HepG2 (cell line): Measurements from ENCODE around the gene GRAMD2A. TPM values are rescaled to one million over a fixed set of nuclear protein-coding genes. Genes with fewer than 3 reads are reported as not detected.

ENCODE experiments used
- ATF1 ChIP-seq: IDR thresholded peaks from 2 replicates; pipeline ENCODE4 v1.6.1; 2016; ENCODE audit warnings: mild to moderate bottlenecking, control low read depth
- HDAC2 ChIP-seq: sonication (generic); formaldehyde crosslinking; IDR thresholded peaks from 2 replicates; pipeline ENCODE4 v1.4.0; 2020; ENCODE audit warnings: missing genetic modification reagents
- HMGXB3 ChIP-seq: sonication (generic); formaldehyde crosslinking; IDR thresholded peaks from 2 replicates; pipeline ENCODE4 v1.4.0; 2020; ENCODE audit warnings: missing genetic modification reagents, borderline replicate concordance
- IRF1 ChIP-seq: sonication (generic); formaldehyde crosslinking; IDR thresholded peaks from 2 replicates; pipeline ENCODE4 v1.4.0; 2020; ENCODE audit warnings: low read depth, mild to moderate bottlenecking, missing genetic modification reagents
- KIAA2018 ChIP-seq: sonication (generic); formaldehyde crosslinking; IDR thresholded peaks from 2 replicates; pipeline ENCODE4 v1.5.0; 2020; ENCODE audit warnings: mild to moderate bottlenecking, missing genetic modification reagents, borderline replicate concordance
- LCORL ChIP-seq, 2 experiments: fragments of 450-650 bp in 1 of 2; sonication (generic) in 1 of 2; formaldehyde crosslinking in 1 of 2; IDR thresholded peaks; 2 replicates each; pipeline versions ENCODE4 v1.5.0 to v1.6.1; 2017 to 2020; ENCODE audit warnings: antibody characterized with exemption in 1 of 2, missing genetic modification reagents in 1 of 2
- NKX3-1 ChIP-seq: sonication (generic); formaldehyde crosslinking; IDR thresholded peaks from 2 replicates; pipeline ENCODE4 v1.5.0; 2020; ENCODE audit warnings: missing genetic modification reagents
- REL ChIP-seq: sonication (generic); formaldehyde crosslinking; conservative IDR thresholded peaks from 2 replicates; pipeline ENCODE4 v1.8.0; 2022; ENCODE audit warnings: mild to moderate bottlenecking, missing genetic modification reagents, moderate library complexity
- SETDB1 ChIP-seq: sonication (generic); formaldehyde crosslinking; IDR thresholded peaks from 2 replicates; pipeline ENCODE4 v1.5.1; 2020; ENCODE audit warnings: missing genetic modification reagents, mild to moderate bottlenecking, borderline replicate concordance
- TRIM24 ChIP-seq: sonication (generic); formaldehyde crosslinking; IDR thresholded peaks from 2 replicates; pipeline ENCODE4 v1.8.0; 2022; ENCODE audit warnings: mild to moderate bottlenecking, missing genetic modification reagents
- ZBTB25 ChIP-seq: IDR thresholded peaks from 2 replicates; pipeline ENCODE4 v1.6.1; 2018; ENCODE audit warnings: missing genetic modification reagents
- ZNF598 ChIP-seq: sonication (generic); formaldehyde crosslinking; IDR thresholded peaks from 2 replicates; pipeline ENCODE4 v1.5.1; 2020; ENCODE audit warnings: mild to moderate bottlenecking, missing genetic modification reagents, borderline replicate concordance
- polyA plus RNA-seq, 8 experiments: library from polyadenylated mRNA; depleted of rRNA in 3 of 8; stranded (reverse) in 7 of 8; unstranded in 1 of 8; fragments of >200 nt; fragmentation: Illumina TruSeq in 4 of 8; extraction: Trizol in 4 of 8; gene quantifications; 2 replicates each; pipeline versions ENCODE4 v1.2.1 to v1.2.3, GENCODE V29; 2011 to 2016; ENCODE audit warnings: low read depth in 4 of 8, missing spikeins in 1 of 8, mixed read lengths in 1 of 8; ENCODE audit not compliant: insufficient read depth in 1 of 8
- total RNA-seq, 5 experiments: library from RNA; depleted of rRNA; stranded (reverse); fragments of >200 nt; fragmentation: Illumina TruSeq; extraction: Trizol; gene quantifications; 2 replicates each; pipeline ENCODE4 v1.2.3, GENCODE V29; 2016; ENCODE audit warnings: low read depth in 1 of 5

The GRAMD2A gene
- total and polyA plus RNA-seq, 2 of the 13 experiments (the other 11 are each of a cell fraction or from before 2014, with no cell fraction given) = 0.04 TPM; not detected in 1

- 0 out of 2 replicates have a peak, but pooled peaks have one; percentile 0 for TF ChIP-seq KIAA2018 (CRISPR knock-in tag)
- no peak for TF ChIP-seq ATF1
- no peak for TF ChIP-seq SETDB1
- no peak for TF ChIP-seq NKX3-1 (CRISPR knock-in tag)
- TF ChIP-seq ZNF598 (CRISPR knock-in tag) = peak; percentile 60; the same call in 1 of the 2 replicates
- no peak for TF ChIP-seq TRIM24 (CRISPR knock-in tag)
- 0 out of 2 replicates have a peak, but pooled peaks have one; percentile 31 for TF ChIP-seq LCORL (IDR thresholded peaks at IDR 0.05)
- peak; percentile 31; the same call in 1 of the 2 replicates for TF ChIP-seq LCORL (CRISPR knock-in tag; IDR thresholded peaks at IDR 0.05)
- no peak; the same call in 1 of the 2 replicates for TF ChIP-seq REL (CRISPR knock-in tag)
- peak; percentile 76; the same call in 1 of the 2 replicates for TF ChIP-seq ZBTB25 (CRISPR knock-in tag)
- TF ChIP-seq HDAC2 (CRISPR knock-in tag) = no peak
- 0 out of 2 replicates have a peak, but pooled peaks have one; percentile 14 for TF ChIP-seq HMGXB3 (CRISPR knock-in tag)
- no peak for TF ChIP-seq IRF1 (CRISPR knock-in tag)
Measured at GRCh38 chr15:72230197-72231065, 32.8 kb upstream of the GRAMD2A start (continued).
